Stimulated activated CD4-positive, alpha-beta T cell treated with anti-CD3 and anti-CD28 coated beads, Interleukin-12 subunit alpha, Interleukin-12 subunit beta, amount 100 ng/mL, for 48 hours (primary cell): ENCODE results near the gene DCT.

Experiments used
- DNase-seq, 3 donors: peaks; one replicate each; pipeline ENCODE4 v3.0.0-alpha.2; 2020; ENCODE audit warnings: low read depth in 2 of 3, low spot score in 1 of 3

Gene DCT

GRCh38 chr13:94400874-94401273, 78.6 kb downstream of the DCT start:
- no peak for DNase-seq

GRCh38 chr13:94399812-94400211, 79.7 kb downstream of the DCT start:
- DNase-seq: no peak

GRCh38 chr13:94395860-94396259, 83.6 kb downstream of the DCT start:
- DNase-seq: no peak

- no peak for DNase-seq
Observed at GRCh38 chr13:94394723-94395122, 84.8 kb downstream of the DCT start.

- DNase-seq: no peak
Observed at GRCh38 chr13:94390881-94391280, 88.6 kb downstream of the DCT start.

GRCh38 chr13:94389604-94390351, 89.7 kb downstream of the DCT start:
- DNase-seq: no peak

- no peak for DNase-seq
Observed at GRCh38 chr13:94387047-94387446, 92.4 kb downstream of the DCT start.
